GM12878 (cell line): Measurements from ENCODE around the gene CCNDBP1. TPM values are rescaled to one million over a fixed set of nuclear protein-coding genes. Genes with fewer than 3 reads are reported as not detected.

Experiments used
- ATAC-seq: fragments of 200-7000 bp; cut with Tn5 transposase; 3 replicates; pipeline ENCODE4 v1.9.1; 2020; ENCODE audit warnings: mild to moderate bottlenecking, moderate library complexity
- BruUV-seq: library from RNA; stranded (reverse); fragments of 400-500 nt; replicated peaks from 2 replicates; lab custom pipeline; 2021; lab: Mats Ljungman, UMichigan
- CTCF ChIA-PET: fragments of 300-600 bp; sonication (Branson Sonifier 250); formaldehyde crosslinking; extraction: SDS; loops from one replicate; lab custom pipeline; 2021; ENCODE audit warnings: inconsistent platforms; lab: Yijun Ruan, JAX
- POLR2A ChIA-PET: fragments of 350-600 bp; formaldehyde crosslinking; extraction: SDS; loops from one replicate; lab custom pipeline; 2021; ENCODE audit warnings: inconsistent platforms; lab: Charles Lee
- RAD21 ChIA-PET: fragments of 300-600 bp; sonication (Branson Sonifier 250); formaldehyde crosslinking; loops from one replicate; lab custom pipeline; 2023; ENCODE audit warnings: antibody characterized with exemption; ENCODE audit not compliant: unreplicated experiment; lab: Charles Lee
- SMC1A ChIA-PET: fragments of 300-600 bp; sonication (Branson Sonifier 250); formaldehyde crosslinking; loops from one replicate; lab custom pipeline; 2023; ENCODE audit not compliant: unreplicated experiment, uncharacterized antibody; lab: Charles Lee
- DNase-seq: peaks from one replicate; pipeline ENCODE4 v3.0.0-alpha.2; 2011; ENCODE audit warnings: low read depth, low spot score
- FAIRE-seq: peaks from 3 replicates; lab custom pipeline; 2011; peaks lifted over from hg19 to GRCh38; lab: Jason Lieb, UNC
- H2AFZ ChIP-seq: 2 replicates; pipeline ENCODE4 v1.6.0; 2011; ENCODE audit warnings: low read depth, low read length, control low read depth; ENCODE audit not compliant: control insufficient read depth
- H3K27ac ChIP-seq: 2 replicates; pipeline ENCODE4 v1.5.1; 2011; ENCODE audit warnings: control low read depth; ENCODE audit not compliant: control insufficient read depth, insufficient read depth
- H3K27me3 ChIP-seq, 2 experiments: replicated peaks in 1 of 2; 2 replicates each; pipeline versions ENCODE4 v1.6.0 to v1.6.1; 2011; ENCODE audit warnings: low read length in 1 of 2; ENCODE audit not compliant: control insufficient read depth in 2 of 2, insufficient read depth in 2 of 2
- H3K36me3 ChIP-seq, 2 experiments: 2 replicates each; pipeline ENCODE4 v1.5.1; 2011; ENCODE audit warnings: low read length in 1 of 2; ENCODE audit not compliant: control insufficient read depth in 2 of 2, insufficient read depth in 2 of 2
- H3K4me1 ChIP-seq: 2 replicates; pipeline ENCODE4 v1.6.1; 2011; ENCODE audit warnings: mild to moderate bottlenecking, low read length, moderate library complexity, mixed read lengths; ENCODE audit not compliant: control insufficient read depth, insufficient read depth
- H3K4me2 ChIP-seq: 2 replicates; pipeline ENCODE4 v1.6.0; 2011; ENCODE audit warnings: control low read depth; ENCODE audit not compliant: control insufficient read depth, insufficient read depth
- H3K4me3 ChIP-seq: fragments of 200-600 bp; sonication (generic); 2 replicates; pipeline ENCODE4 v1.5.1; 2016
- H3K79me2 ChIP-seq: 2 replicates; pipeline ENCODE4 v1.6.0; 2011; ENCODE audit warnings: low read length; ENCODE audit not compliant: control insufficient read depth, insufficient read depth
- H3K9ac ChIP-seq: 2 replicates; pipeline ENCODE4 v1.8.0; 2011; ENCODE audit warnings: low read length, control low read depth, mixed read lengths; ENCODE audit not compliant: control insufficient read depth, insufficient read depth
- H3K9me3 ChIP-seq: replicated peaks from 3 replicates; pipeline ENCODE4 v1.5.1; 2011; ENCODE audit warnings: mild to moderate bottlenecking, low read length; ENCODE audit not compliant: control insufficient read depth, insufficient read depth
- H4K20me1 ChIP-seq: 2 replicates; pipeline ENCODE4 v1.6.0; 2011; ENCODE audit not compliant: control insufficient read depth, insufficient read depth
- BRCA1 ChIP-seq: IDR thresholded peaks from 2 replicates; pipeline ENCODE4 v1.6.1; 2011; ENCODE audit warnings: low read depth, low read length, improper control_type of control experiment
- GATAD2B ChIP-seq: fragments of 450-650 bp; conservative IDR thresholded peaks from 2 replicates; pipeline ENCODE4 v1.6.1; 2017; ENCODE audit warnings: low read depth, mild to moderate bottlenecking, moderate library complexity
- RAD21 ChIP-seq: IDR thresholded peaks from 2 replicates; pipeline ENCODE4 v1.6.1; 2011; ENCODE audit warnings: mild to moderate bottlenecking, low read depth, low read length, moderate library complexity; ENCODE audit not compliant: insufficient read depth
- SMARCA5 ChIP-seq: fragments of 450-650 bp; IDR thresholded peaks from 2 replicates; pipeline ENCODE4 v1.6.1; 2017; ENCODE audit warnings: mild to moderate bottlenecking
- TCF12 ChIP-seq: IDR thresholded peaks from 2 replicates; pipeline ENCODE4 v1.6.1; 2011; ENCODE audit warnings: low read depth, mild to moderate bottlenecking, low read length
- WGBS: methylation state at CpG from one replicate; pipeline ENCODE4 v1.1.6; 2016; ENCODE audit warnings: low lambda C conversion rate; ENCODE audit not compliant: insufficient replicate concordance, insufficient coverage; ENCODE audit errors: missing lambda C conversion rate; 5-methylcytosine and 5-hydroxymethylcytosine counted together
- in situ Hi-C: fragments of 300-500 bp; cut with MboI; formaldehyde crosslinking; loops from 9 replicates; pipeline ENCODE4 v1.14.3; 2018; ENCODE audit warnings: mixed read lengths
- intact Hi-C: fragments of 100-400 bp; cut with micrococcal nuclease; formaldehyde crosslinking; loops from one replicate; pipeline ENCODE4 v1.14.2; 2022; ENCODE audit not compliant: unreplicated experiment
- polyA plus RNA-seq, 11 experiments: library from polyadenylated mRNA; depleted of rRNA in 4 of 11; unstranded in 6 of 11; stranded (reverse) in 5 of 11; fragments of >200 nt; fragmentation: Nextera tagmentation in 4 of 11; fragmentation: Illumina TruSeq in 1 of 11; extraction: Ambion mirVana in 4 of 11; extraction: Trizol in 1 of 11; gene quantifications; 1 replicate in 1 of 11; 2 replicates in 10 of 11; pipeline versions ENCODE4 v1.2.1 to v1.2.3, GENCODE V29; 2011 to 2016; ENCODE audit warnings: inconsistent platforms in 2 of 11, missing spikeins in 2 of 11, low read depth in 1 of 11
- total RNA-seq, 4 experiments: library from RNA; depleted of rRNA in 3 of 4; stranded (reverse); fragments of >200 nt in 3 of 4; fragmentation: Illumina TruSeq in 1 of 4; extraction: Trizol in 1 of 4; gene quantifications; 2 replicates each; pipeline versions ENCODE4 v1.2.1 to v1.2.3, GENCODE V29; 2013 to 2021
- TF ChIP-seq, protein P1 (sequence below): IDR thresholded peaks from 2 replicates; pipeline ENCODE4 v1.6.1; 2012; ENCODE audit warnings: low read length, inconsistent platforms
- TF ChIP-seq, protein P2 (sequence below): IDR thresholded peaks from 2 replicates; pipeline ENCODE4 v1.6.1; 2011; ENCODE audit warnings: borderline replicate concordance, low read depth, mild to moderate bottlenecking, moderate library complexity, low read length; ENCODE audit not compliant: insufficient read depth, poor library complexity, severe bottlenecking

The CCNDBP1 gene
- total and polyA plus RNA-seq, 10 of the 15 experiments (the other 5 are each of a cell fraction or from before 2014, with no cell fraction given): 30.1 to 86.7 (median 42.2) TPM

DNA sequence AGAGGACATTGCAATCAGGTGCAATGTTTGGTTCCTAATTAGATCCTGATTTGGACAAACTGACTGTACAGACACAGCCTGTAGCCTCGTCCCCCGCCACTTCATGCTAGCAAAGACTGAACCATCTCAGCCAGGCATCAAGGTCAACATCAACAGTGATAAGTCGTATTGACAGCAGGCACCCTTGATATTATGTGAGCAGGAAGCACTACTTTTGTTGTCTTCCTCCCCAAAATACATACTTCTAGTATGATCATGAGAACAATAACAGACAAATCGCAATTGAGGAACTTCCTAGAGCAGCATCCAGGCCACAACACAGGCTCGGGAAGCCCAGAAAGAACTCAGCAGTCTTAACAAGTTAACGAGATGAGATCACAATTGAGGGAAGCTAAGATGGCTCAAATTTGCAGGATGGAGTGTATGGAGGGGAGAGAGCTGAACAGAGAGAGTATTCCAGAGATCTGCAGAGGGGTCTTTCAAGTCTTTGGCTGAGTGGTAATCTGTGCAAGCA is 61.1 kb downstream of the CCNDBP1 start:
- no peaks in the 10 kb centered on the region for H3K36me3 ChIP-seq
- no peak overlapping the region for H3K27ac ChIP-seq
- ChIA-PET CTCF (interaction anchor here (1.2 to 8.9 kb wide), 3 partner anchors 10 to 39 kb away, joined by 3 to 86 read pairs (median 5); no protein-coding TSS in a partner anchor), POLR2A (interaction anchor here (1.0 kb wide), 1 partner anchor 11 kb away, joined by 3 read pairs; no protein-coding TSS in a partner anchor), RAD21 (interaction anchor here (0.7 to 2.6 kb wide), 2 partner anchors 14 to 103 kb away, joined by 3 to 9 read pairs; no protein-coding TSS in a partner anchor), SMC1A (interaction anchor here (0.6 to 3.5 kb wide), 3 partner anchors 11 to 39 kb away, joined by 3 to 17 read pairs (median 4); no protein-coding TSS in a partner anchor)
- no peaks in the 10 kb centered on the region for H3K79me2 ChIP-seq
- 65% methylated on average over 6 of the region's 6 CpGs for WGBS
- no peak overlapping the region for H2AFZ ChIP-seq
- intact Hi-C loops: no loop called here
- in situ Hi-C loops: no loop called here
- DNase-seq: no peak
- H3K27me3 ChIP-seq: no peaks in the 10 kb centered on the region
- no peaks in the 10 kb centered on the region for H4K20me1 ChIP-seq
- peaks cover 25% of the 10 kb centered on the region for H3K4me1 ChIP-seq
- no peak overlapping the region for H3K4me2 ChIP-seq
- TF ChIP-seq RAD21: no peak
- TF ChIP-seq SMARCA5: no peak
- TF ChIP-seq, protein P1, sequence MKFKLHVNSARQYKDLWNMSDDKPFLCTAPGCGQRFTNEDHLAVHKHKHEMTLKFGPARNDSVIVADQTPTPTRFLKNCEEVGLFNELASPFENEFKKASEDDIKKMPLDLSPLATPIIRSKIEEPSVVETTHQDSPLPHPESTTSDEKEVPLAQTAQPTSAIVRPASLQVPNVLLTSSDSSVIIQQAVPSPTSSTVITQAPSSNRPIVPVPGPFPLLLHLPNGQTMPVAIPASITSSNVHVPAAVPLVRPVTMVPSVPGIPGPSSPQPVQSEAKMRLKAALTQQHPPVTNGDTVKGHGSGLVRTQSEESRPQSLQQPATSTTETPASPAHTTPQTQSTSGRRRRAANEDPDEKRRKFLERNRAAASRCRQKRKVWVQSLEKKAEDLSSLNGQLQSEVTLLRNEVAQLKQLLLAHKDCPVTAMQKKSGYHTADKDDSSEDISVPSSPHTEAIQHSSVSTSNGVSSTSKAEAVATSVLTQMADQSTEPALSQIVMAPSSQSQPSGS: no peak
- TF ChIP-seq BRCA1: no peak
- TF ChIP-seq TCF12: no peak
- TF ChIP-seq, protein P2, sequence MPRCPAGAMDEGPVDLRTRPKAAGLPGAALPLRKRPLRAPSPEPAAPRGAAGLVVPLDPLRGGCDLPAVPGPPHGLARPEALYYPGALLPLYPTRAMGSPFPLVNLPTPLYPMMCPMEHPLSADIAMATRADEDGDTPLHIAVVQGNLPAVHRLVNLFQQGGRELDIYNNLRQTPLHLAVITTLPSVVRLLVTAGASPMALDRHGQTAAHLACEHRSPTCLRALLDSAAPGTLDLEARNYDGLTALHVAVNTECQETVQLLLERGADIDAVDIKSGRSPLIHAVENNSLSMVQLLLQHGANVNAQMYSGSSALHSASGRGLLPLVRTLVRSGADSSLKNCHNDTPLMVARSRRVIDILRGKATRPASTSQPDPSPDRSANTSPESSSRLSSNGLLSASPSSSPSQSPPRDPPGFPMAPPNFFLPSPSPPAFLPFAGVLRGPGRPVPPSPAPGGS: no peak
- no peak for TF ChIP-seq GATAD2B
- H3K9me3 ChIP-seq: no peaks in the 10 kb centered on the region
- ATAC-seq: no peak
- H3K9ac ChIP-seq: no peak overlapping the region
- no peak for FAIRE-seq
- H3K4me3 ChIP-seq: no peak overlapping the region
- BruUV-seq: no TSS peak

Other genes with a start within 250 kb of the CCNDBP1 start
Only the 7 nearest of the 8 such genes appear.
- gene UBR1, start 79.4 kb upstream of the CCNDBP1 start, total RNA-seq (2014; rRNA removed): 17.9 and 20.8 TPM in 2 replicates
- 25.5 and 27.5 TPM in 2 replicates for gene UBR1, start 79.4 kb upstream of the CCNDBP1 start, total RNA-seq (2014; rRNA removed; fragmentation: Illumina TruSeq; extraction: Trizol)
- gene UBR1, start 79.4 kb upstream of the CCNDBP1 start, total RNA-seq (2021): 17.2 and 20.6 TPM in 2 replicates
- gene UBR1, start 79.4 kb upstream of the CCNDBP1 start, polyA plus RNA-seq (2011; rRNA removed): 15.4 and 21.8 TPM in 2 replicates
- gene UBR1, start 79.4 kb upstream of the CCNDBP1 start, polyA plus RNA-seq (2014; fragmentation: Illumina TruSeq; extraction: Trizol): 14.9 and 17.5 TPM in 2 replicates
- 1 to 10 TPM; 4.5 to 5.5 TPM for gene UBR1, start 79.4 kb upstream of the CCNDBP1 start, polyA plus RNA-seq (2014; fragmentation: Nextera tagmentation; extraction: Ambion mirVana)
- 9.3 and 9.7 TPM in 2 replicates for gene UBR1, start 79.4 kb upstream of the CCNDBP1 start, polyA plus RNA-seq (2014; rRNA removed)
- 10 to 100 TPM; 22.5 TPM for gene UBR1, start 79.4 kb upstream of the CCNDBP1 start, polyA plus RNA-seq (2016; fragmentation: Nextera tagmentation; extraction: Ambion mirVana)
- 26.6 and 26.8 TPM in 2 replicates for gene TMEM62, start 51.8 kb upstream of the CCNDBP1 start, total RNA-seq (2014; rRNA removed)
- gene TMEM62, start 51.8 kb upstream of the CCNDBP1 start, total RNA-seq (2014; rRNA removed; fragmentation: Illumina TruSeq; extraction: Trizol): 23.6 and 24.1 TPM in 2 replicates
- gene TMEM62, start 51.8 kb upstream of the CCNDBP1 start, total RNA-seq (2021): 15.8 and 18.3 TPM in 2 replicates
- gene TMEM62, start 51.8 kb upstream of the CCNDBP1 start, polyA plus RNA-seq (2011; rRNA removed): 15.7 and 19.1 TPM in 2 replicates
- 19.1 and 20.3 TPM in 2 replicates for gene TMEM62, start 51.8 kb upstream of the CCNDBP1 start, polyA plus RNA-seq (2014; fragmentation: Illumina TruSeq; extraction: Trizol)
- gene TMEM62, start 51.8 kb upstream of the CCNDBP1 start, polyA plus RNA-seq (2014; fragmentation: Nextera tagmentation; extraction: Ambion mirVana): 1 to 10 TPM; 7.0 to 9.7 TPM
- 14.1 and 15.6 TPM in 2 replicates for gene TMEM62, start 51.8 kb upstream of the CCNDBP1 start, polyA plus RNA-seq (2014; rRNA removed)
- 10 to 100 TPM; 11.6 to 12.5 TPM for gene TMEM62, start 51.8 kb upstream of the CCNDBP1 start, polyA plus RNA-seq (2016; fragmentation: Nextera tagmentation; extraction: Ambion mirVana)
- gene EPB42, start 35.6 kb downstream of the CCNDBP1 start, total RNA-seq (2014; rRNA removed): not detected in 2 replicates
- not detected in 2 replicates for gene EPB42, start 35.6 kb downstream of the CCNDBP1 start, total RNA-seq (2014; rRNA removed; fragmentation: Illumina TruSeq; extraction: Trizol)
- not detected in 2 replicates for gene EPB42, start 35.6 kb downstream of the CCNDBP1 start, total RNA-seq (2021)
- not detected in 2 replicates for gene EPB42, start 35.6 kb downstream of the CCNDBP1 start, polyA plus RNA-seq (2011; rRNA removed)
- gene EPB42, start 35.6 kb downstream of the CCNDBP1 start, polyA plus RNA-seq (2014; fragmentation: Illumina TruSeq; extraction: Trizol): not detected in 2 replicates
- not detected for gene EPB42, start 35.6 kb downstream of the CCNDBP1 start, polyA plus RNA-seq (2014; fragmentation: Nextera tagmentation; extraction: Ambion mirVana)
- gene EPB42, start 35.6 kb downstream of the CCNDBP1 start, polyA plus RNA-seq (2014; rRNA removed): not detected in 2 replicates
- not detected for gene EPB42, start 35.6 kb downstream of the CCNDBP1 start, polyA plus RNA-seq (2016; fragmentation: Nextera tagmentation; extraction: Ambion mirVana)
- gene TGM5, start 81.5 kb downstream of the CCNDBP1 start, total RNA-seq (2014; rRNA removed): 4.5 and 5.6 TPM in 2 replicates
- 4.2 and 5.0 TPM in 2 replicates for gene TGM5, start 81.5 kb downstream of the CCNDBP1 start, total RNA-seq (2014; rRNA removed; fragmentation: Illumina TruSeq; extraction: Trizol)
- gene TGM5, start 81.5 kb downstream of the CCNDBP1 start, total RNA-seq (2021): 4.4 and 5.6 TPM in 2 replicates
- gene TGM5, start 81.5 kb downstream of the CCNDBP1 start, polyA plus RNA-seq (2011; rRNA removed): 25.1 and 27.1 TPM in 2 replicates
- gene TGM5, start 81.5 kb downstream of the CCNDBP1 start, polyA plus RNA-seq (2014; fragmentation: Illumina TruSeq; extraction: Trizol): 5.3 and 6.5 TPM in 2 replicates
- 1 to 10 TPM; 5.0 to 6.1 TPM for gene TGM5, start 81.5 kb downstream of the CCNDBP1 start, polyA plus RNA-seq (2014; fragmentation: Nextera tagmentation; extraction: Ambion mirVana)
- 5.1 and 6.6 TPM in 2 replicates for gene TGM5, start 81.5 kb downstream of the CCNDBP1 start, polyA plus RNA-seq (2014; rRNA removed)
- gene TGM5, start 81.5 kb downstream of the CCNDBP1 start, polyA plus RNA-seq (2016; fragmentation: Nextera tagmentation; extraction: Ambion mirVana): 1 to 10 TPM; 7.8 to 8.5 TPM
- gene TGM7, start 116.9 kb downstream of the CCNDBP1 start, total RNA-seq (2014; rRNA removed): not detected in 2 replicates
- gene TGM7, start 116.9 kb downstream of the CCNDBP1 start, total RNA-seq (2014; rRNA removed; fragmentation: Illumina TruSeq; extraction: Trizol): not detected in 2 replicates
- gene TGM7, start 116.9 kb downstream of the CCNDBP1 start, total RNA-seq (2021): not detected in 2 replicates
- not detected in 2 replicates for gene TGM7, start 116.9 kb downstream of the CCNDBP1 start, polyA plus RNA-seq (2011; rRNA removed)
- gene TGM7, start 116.9 kb downstream of the CCNDBP1 start, polyA plus RNA-seq (2014; fragmentation: Illumina TruSeq; extraction: Trizol): not detected in 2 replicates
- gene TGM7, start 116.9 kb downstream of the CCNDBP1 start, polyA plus RNA-seq (2014; fragmentation: Nextera tagmentation; extraction: Ambion mirVana): not detected
- gene TGM7, start 116.9 kb downstream of the CCNDBP1 start, polyA plus RNA-seq (2014; rRNA removed): not detected in 2 replicates
- gene TGM7, start 116.9 kb downstream of the CCNDBP1 start, polyA plus RNA-seq (2016; fragmentation: Nextera tagmentation; extraction: Ambion mirVana): not detected
- gene LCMT2, start 145.2 kb downstream of the CCNDBP1 start, total RNA-seq (2014; rRNA removed): 11.3 and 14.1 TPM in 2 replicates
- 14.1 and 17.2 TPM in 2 replicates for gene LCMT2, start 145.2 kb downstream of the CCNDBP1 start, total RNA-seq (2014; rRNA removed; fragmentation: Illumina TruSeq; extraction: Trizol)
- 14.8 TPM in 2 replicates for gene LCMT2, start 145.2 kb downstream of the CCNDBP1 start, total RNA-seq (2021)
- 14.0 and 15.0 TPM in 2 replicates for gene LCMT2, start 145.2 kb downstream of the CCNDBP1 start, polyA plus RNA-seq (2011; rRNA removed)
- gene LCMT2, start 145.2 kb downstream of the CCNDBP1 start, polyA plus RNA-seq (2014; fragmentation: Illumina TruSeq; extraction: Trizol): 16.4 and 18.8 TPM in 2 replicates
- 1 to 10 TPM; 2.1 to 2.4 TPM for gene LCMT2, start 145.2 kb downstream of the CCNDBP1 start, polyA plus RNA-seq (2014; fragmentation: Nextera tagmentation; extraction: Ambion mirVana)
- gene LCMT2, start 145.2 kb downstream of the CCNDBP1 start, polyA plus RNA-seq (2014; rRNA removed): 10.9 and 11.0 TPM in 2 replicates
- gene LCMT2, start 145.2 kb downstream of the CCNDBP1 start, polyA plus RNA-seq (2016; fragmentation: Nextera tagmentation; extraction: Ambion mirVana): 10 to 100 TPM; 15.3 to 16.6 TPM
- gene ZSCAN29, start 185.6 kb downstream of the CCNDBP1 start, total RNA-seq (2014; rRNA removed): 22.4 and 24.8 TPM in 2 replicates
- 17.9 TPM in 2 replicates for gene ZSCAN29, start 185.6 kb downstream of the CCNDBP1 start, total RNA-seq (2014; rRNA removed; fragmentation: Illumina TruSeq; extraction: Trizol)
- gene ZSCAN29, start 185.6 kb downstream of the CCNDBP1 start, total RNA-seq (2021): 26.0 and 26.9 TPM in 2 replicates
- gene ZSCAN29, start 185.6 kb downstream of the CCNDBP1 start, polyA plus RNA-seq (2011; rRNA removed): 13.6 and 13.7 TPM in 2 replicates
- gene ZSCAN29, start 185.6 kb downstream of the CCNDBP1 start, polyA plus RNA-seq (2014; fragmentation: Illumina TruSeq; extraction: Trizol): 15.6 and 17.0 TPM in 2 replicates
- 1 to 10 TPM; 1.7 to 2.3 TPM for gene ZSCAN29, start 185.6 kb downstream of the CCNDBP1 start, polyA plus RNA-seq (2014; fragmentation: Nextera tagmentation; extraction: Ambion mirVana)
- gene ZSCAN29, start 185.6 kb downstream of the CCNDBP1 start, polyA plus RNA-seq (2014; rRNA removed): 18.1 and 19.4 TPM in 2 replicates
- 10 to 100 TPM; 10.1 to 12.3 TPM for gene ZSCAN29, start 185.6 kb downstream of the CCNDBP1 start, polyA plus RNA-seq (2016; fragmentation: Nextera tagmentation; extraction: Ambion mirVana)